PC-9 (cell line): ENCODE data around the gene FNIP1.

Experiments used
- EZH2 ChIP-seq: fragments of 200-600 bp; sonication (generic); IDR thresholded peaks from 2 replicates; pipeline ENCODE4 v1.8.0; 2017; ENCODE audit warnings: antibody characterized with exemption, low read depth
- TF ChIP-seq, protein P1 (sequence below): fragments of 200-600 bp; sonication (generic); conservative IDR thresholded peaks from 2 replicates; pipeline ENCODE4 v1.6.1; 2017; ENCODE audit warnings: mixed run types, antibody characterized with exemption, mild to moderate bottlenecking, moderate library complexity

DNA sequence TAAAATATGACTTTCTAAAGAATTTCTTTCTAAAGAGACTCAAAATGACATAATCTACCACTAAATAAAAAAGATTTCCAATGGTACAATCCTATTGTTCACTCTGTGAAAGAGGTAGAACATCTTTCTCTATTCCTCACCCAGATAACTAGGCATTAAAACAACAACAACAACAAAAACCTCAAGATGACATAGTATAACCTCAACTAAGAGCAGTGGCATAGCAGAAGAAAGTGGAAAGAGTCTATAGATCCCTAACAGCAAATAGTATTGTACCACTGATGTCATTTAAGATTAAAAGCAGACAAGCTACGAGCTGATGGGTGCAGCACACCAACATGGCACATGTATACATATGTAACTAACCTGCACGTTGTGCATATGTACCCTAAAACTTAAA is 191.7 kb downstream of the FNIP1 start:
- TF ChIP-seq, protein P1, sequence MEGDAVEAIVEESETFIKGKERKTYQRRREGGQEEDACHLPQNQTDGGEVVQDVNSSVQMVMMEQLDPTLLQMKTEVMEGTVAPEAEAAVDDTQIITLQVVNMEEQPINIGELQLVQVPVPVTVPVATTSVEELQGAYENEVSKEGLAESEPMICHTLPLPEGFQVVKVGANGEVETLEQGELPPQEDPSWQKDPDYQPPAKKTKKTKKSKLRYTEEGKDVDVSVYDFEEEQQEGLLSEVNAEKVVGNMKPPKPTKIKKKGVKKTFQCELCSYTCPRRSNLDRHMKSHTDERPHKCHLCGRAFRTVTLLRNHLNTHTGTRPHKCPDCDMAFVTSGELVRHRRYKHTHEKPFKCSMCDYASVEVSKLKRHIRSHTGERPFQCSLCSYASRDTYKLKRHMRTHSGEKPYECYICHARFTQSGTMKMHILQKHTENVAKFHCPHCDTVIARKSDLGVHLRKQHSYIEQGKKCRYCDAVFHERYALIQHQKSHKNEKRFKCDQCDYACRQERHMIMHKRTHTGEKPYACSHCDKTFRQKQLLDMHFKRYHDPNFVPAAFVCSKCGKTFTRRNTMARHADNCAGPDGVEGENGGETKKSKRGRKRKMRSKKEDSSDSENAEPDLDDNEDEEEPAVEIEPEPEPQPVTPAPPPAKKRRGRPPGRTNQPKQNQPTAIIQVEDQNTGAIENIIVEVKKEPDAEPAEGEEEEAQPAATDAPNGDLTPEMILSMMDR = no peak
- no peak for TF ChIP-seq EZH2
